GM21529 (cell line): Measurements from ENCODE around the gene PDIA3.
"Not testable (repeated sequence)": the region's sequence is repeated elsewhere in the genome, so short reads cannot be mapped to it uniquely, and the experiment has no call there.

Experiments
- ATAC-seq: cut with Tn5 transposase; IDR thresholded peaks from one replicate; pipeline ENCODE4 v1.9.1; 2021; ENCODE audit not compliant: unreplicated experiment

Gene PDIA3

DNA sequence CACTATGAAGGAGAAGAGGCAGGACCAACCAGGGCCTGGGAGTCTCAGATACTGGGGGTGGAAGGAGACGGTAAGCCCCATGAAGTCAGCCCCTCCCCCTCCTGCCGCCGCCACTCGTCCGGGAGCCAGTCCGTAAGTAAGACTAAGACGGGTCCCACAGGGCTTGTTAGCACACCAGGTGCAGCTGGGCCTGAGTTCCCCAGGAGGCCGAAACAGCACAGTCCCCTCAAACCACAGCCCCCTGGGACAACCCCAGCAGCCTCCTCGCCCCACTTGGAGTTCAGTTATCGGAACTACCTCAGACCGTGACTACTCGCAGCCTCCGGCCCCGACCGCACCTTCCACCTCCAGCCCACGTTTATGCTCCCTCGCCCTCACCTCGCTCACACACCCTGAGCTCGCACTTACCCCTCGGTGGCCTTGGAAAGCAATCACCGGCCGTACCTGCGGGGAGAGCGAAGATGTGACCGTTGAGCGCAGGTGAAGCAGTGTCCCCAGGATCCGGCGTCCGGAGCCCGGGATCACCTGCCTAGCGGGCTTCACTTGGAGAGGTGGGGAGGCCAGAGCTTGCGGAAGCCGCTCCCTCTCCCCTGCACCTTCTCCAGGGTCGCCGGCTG lies 30.0 kb downstream of the PDIA3 start:
- ATAC-seq, result peak; percentile 68

DNA sequence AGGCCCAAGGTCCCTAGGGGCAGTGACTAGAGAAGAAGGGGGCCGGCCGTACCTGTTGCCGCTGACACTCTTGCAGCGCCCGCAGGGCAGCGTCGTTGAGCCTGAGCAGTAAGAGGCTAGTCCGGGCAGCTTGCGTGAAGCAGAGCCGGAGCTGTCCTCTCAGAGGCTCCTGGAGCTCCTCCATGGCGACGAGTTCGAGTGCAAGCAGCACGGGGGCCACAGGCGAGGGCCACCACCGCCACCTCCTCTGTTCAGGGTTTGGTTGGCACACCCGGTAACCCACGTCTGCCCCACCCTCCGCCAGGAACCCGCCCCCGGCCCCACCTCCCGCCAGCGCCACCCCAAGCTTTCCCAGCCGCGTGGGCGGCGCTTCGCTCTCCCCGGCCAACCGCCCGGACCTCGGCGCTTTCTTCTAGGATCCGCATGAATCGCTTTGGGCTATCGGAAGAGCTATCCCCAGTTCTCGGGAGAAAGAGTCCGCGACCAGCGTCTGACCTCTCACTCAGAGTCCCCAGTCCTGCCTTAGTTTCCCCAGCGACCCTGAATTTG lies 30.6 kb downstream of the PDIA3 start, which contains the start of gene ELL3:
Gene ELL3 (minus strand): TSS at position 249 of the 549 bp plus-strand sequence. CDS start 65 bp downstream, at position 184.
- ATAC-seq, result peak; percentile 32

DNA sequence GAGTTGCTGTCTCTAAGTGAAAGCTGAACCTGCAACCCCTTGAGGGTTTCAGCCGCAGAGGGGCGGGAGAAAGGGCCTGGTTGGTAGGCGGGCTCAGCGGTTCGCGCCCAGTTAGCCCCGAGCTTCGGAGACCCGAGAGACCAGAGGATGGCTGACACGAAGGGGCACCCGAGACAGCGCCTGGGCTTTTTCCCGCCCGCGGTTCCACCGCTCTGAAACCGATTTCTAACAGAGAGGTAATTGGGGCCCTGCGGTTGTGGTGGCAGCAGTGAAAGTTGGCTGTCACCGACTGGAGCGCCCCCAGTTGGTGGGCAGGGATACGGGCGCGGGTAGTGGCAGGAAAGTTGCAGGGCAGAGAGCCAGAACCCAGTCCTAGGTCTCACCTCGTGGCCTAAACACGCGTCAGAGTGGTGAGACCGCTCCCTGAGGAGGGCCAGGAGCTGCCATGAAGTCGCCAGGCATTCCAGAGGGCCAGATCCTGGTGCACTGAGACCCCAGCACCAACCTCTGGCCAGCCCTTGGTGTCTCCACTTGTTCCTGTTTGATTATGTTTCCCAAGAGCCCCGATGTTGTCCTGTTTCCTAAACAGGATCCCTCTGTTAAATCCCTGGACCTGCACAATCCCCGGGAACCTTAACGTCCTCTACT lies 31.2 kb downstream of the PDIA3 start:
- peak; percentile 54 for ATAC-seq

DNA sequence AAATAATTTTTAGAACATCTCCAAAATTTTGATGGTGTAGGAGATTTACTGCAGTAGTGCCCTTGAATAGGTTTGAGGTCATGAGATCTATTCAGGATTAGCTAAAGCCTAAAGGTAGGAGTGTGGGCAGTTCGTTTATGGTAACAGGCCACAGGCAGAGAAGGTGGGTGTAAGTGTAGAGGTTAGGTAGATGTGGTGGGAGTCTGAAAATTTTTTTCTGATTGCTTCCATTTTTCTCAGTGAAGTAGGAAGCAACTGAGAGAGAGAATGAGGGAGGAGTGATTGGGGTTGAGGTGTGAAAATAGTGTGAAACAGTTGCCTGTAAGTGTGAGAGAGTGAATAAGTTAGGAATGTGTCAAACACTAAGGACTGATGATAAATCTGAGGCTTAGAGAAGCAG lies 32.8 kb downstream of the PDIA3 start:
- no peak for ATAC-seq

DNA sequence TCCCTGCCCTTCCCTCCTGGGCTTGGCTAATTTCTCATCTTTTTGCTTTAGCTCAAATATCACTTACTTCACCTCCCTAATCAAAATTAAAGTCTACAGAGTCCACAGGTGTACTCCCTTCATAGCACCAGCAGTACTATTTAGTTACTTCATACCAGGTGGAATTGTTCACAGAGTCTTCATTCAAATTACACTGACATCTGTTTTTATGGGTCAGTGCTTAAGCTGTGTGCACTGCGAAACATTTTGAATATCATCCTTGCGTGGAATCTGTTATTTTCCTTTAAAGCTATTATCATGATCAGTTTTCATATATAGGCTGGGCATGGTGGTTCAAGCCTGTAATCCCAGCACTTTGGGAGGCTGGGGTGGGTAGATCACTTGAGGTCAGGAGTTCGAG lies 43.2 kb downstream of the PDIA3 start:
- no peak for ATAC-seq

DNA sequence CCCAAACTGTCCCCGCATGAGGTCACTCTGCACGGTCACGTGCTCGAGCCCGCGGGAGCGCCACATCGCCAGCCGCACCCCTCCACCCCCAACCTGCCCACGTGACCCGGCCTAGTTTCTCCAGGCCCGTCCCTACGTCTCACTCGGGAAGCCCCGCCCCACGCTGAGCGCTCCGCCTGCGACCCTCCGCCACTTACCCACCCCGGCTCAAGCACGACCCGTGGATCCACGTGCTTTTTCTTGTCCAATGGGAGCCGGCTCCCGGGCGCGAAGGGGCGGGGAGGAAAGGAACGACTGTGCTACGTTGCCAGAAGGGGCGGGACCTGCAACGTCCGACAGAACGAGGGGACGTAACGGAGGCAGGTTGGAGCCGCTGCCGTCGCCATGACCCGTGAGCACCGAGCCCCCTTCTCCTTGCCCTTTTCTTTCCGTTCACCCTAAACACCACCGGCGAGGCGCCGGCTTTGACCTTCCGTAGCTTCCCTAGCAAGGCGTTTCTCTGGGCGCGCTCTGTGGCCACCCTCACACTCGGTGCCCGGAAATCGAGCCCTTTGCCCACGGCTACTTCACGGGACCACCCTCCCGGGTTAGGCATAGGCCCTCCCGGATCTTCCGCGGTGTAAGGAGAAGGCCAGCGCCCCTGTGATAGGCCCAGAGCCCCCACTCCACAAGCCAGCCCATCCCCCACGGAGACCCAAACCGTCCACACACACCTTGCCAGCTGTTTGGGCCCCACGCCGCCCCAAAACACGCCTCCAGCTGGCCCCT lies 45.9 kb downstream of the PDIA3 start, which contains the start of gene SERF2:
Gene SERF2 (plus strand): TSS at position 328 of the 768 bp plus-strand sequence. CDS start 57 bp downstream, at position 385.
- ATAC-seq, result peak; percentile 84

DNA sequence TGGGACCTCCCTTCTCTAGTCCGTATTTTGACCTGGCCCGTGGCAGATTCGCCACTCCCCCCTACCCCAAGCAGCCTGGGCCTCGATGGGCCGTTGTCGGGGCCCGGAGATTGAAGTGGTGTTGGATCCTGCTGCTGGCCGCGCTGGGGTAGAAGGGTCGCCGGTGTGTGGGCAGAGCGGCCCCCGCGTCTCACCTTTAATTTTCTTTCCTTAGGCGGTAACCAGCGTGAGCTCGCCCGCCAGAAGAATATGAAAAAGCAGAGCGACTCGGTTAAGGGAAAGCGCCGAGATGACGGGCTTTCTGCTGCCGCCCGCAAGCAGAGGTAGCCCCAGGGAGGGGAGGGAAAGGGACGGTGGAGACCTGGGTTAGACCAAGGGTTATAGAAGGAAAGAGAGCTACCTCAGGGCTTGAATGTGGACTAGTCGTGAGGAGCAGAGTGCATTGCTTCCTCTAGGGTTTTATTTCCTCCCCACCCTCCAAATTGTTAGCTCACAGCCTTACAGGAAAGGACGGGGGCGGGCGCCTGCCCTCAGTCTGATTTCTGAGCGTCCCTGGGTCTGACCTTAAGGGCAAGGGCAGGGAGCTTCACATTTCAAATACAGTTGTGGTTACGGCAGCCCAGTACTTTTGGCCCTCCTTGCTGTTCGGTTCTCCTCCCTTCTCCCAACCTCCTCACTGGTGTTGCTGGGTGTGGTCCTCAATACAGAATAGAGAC lies 46.7 kb downstream of the PDIA3 start:
- no peak for ATAC-seq

DNA sequence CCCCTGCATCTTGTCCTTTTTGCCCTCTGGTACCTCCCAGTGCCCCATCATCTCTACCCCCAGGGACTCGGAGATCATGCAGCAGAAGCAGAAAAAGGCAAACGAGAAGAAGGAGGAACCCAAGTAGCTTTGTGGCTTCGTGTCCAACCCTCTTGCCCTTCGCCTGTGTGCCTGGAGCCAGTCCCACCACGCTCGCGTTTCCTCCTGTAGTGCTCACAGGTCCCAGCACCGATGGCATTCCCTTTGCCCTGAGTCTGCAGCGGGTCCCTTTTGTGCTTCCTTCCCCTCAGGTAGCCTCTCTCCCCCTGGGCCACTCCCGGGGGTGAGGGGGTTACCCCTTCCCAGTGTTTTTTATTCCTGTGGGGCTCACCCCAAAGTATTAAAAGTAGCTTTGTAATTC lies 47.4 kb downstream of the PDIA3 start:
- no peak for ATAC-seq

DNA sequence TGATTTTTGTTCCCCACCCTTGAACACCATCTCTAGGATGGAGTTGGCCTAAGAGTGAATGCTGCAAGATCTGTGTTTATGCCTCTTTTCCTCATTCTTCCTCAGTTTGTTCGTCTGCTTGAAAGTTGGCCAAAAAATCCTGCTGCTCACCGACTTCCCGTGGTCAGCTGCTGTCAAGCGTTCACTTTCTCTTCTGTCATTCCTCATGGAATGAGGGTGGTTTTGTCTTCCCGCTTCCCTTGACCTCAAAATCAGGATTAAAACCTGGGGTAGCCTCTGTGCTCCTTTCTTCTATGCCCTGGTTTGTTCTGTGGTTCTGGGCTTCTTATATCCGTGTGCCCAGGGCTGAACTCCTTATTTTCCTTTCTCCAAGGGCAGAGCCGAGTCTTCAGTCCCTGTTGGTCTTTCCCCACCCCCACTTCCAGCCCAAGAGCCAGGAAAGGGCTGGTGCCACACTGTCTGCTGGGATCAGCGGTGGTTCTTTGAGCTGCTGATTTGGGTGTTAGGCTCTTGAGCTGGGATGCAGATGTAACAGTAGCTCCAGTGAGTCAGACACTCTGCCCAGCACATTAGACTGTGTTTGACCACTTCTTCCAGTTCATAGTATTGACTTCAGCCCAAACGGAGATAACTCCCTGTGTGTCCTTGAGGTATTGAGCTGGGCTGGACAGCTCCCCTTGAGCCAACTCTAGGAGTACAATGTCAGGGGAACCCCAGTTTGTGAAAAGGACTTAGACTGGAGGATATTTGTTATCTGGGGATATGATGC lies 48.2 kb downstream of the PDIA3 start:
- ATAC-seq, result no peak

DNA sequence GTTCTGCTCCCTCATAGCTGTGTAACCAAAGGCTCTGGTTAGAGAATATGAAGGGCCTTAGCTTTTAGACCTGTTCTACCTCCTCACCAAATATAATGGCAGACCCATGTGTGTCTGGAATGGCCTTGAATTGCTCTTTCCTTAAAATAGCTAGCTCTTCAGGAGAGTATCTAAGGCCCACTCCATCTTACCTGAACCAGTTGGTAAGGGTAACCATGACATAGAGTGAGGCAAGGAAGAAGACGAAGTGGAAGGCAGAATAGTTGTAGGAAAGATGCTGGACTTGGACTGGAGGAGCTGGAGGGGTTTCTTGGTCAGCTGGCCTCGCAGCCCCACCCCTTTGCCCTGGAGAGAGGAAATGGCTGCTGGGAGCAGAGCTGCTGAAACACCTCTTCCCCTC lies 49.0 kb downstream of the PDIA3 start:
- no peak for ATAC-seq

DNA sequence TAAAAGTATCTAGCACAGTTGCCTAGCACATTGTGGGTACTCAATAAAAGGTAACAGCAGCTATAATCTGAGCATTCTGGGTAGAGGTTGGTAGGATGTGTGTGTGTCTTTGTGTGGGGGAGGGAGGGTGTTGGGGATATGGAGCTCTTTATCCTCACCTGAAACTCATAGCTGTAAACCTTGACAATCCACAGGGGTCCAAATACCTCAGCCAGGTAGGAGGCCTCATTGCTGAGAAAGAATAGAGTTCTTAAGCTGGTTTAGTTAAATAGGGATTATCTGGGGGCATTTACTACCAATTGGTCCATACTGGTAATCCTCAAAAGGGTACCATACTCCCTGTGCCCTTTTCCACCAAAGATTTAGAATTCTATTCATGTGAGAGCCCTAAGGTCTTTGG lies 49.8 kb downstream of the PDIA3 start:
- ATAC-seq, result no peak

DNA sequence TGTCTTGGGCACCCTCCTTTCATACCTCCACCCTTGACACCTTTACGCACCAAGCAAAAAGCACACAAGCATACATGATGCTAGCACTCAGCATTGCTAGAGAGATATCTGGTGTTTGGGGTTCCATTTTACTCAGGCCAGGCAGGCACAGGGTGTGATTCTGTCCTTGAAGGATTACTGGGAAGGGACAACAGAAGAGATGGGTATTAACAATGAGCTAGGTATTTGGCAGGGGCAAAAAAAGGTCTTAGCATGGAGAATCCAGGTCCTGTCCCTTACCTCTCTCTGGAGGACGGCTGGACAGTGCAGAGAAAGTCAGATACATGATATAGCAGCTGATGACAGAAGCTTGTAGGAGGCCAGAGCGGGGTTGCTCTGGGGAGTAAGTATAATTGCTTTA lies 50.3 kb downstream of the PDIA3 start:
- no peak for ATAC-seq

DNA sequence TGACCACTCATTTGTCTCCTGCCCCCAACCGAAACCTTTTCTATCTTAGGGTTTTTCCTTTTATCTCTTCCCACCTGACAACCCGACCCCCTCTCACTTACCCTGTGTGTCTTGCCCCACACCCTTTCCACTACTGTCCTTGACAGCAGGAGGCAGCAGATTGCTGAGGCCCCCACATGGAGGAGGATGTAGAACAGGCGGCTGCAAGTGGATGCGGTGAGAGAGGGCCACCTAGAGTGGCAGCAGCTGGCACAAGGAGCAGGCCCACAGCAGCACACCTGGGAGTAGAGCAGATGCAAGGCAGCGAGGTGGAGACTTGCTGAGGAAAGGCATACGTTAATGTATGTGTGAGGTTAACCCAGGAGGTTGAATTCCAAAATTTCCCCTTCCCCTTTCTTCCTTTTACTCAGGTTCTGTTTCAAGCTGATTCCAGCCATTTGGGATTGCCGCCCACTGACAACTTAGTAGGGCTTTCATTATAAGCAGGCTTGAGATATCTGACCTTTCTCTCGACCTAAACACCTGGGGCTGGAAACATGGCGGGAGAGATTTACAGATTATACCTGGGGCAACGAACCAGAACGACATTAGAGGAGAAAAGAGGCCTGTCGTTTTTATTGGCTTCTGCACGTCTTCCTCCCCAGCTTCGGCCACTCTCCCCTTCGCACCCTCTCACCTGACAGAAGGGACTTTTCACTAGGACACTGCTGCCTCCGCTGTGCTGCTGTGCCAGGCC lies 53.1 kb downstream of the PDIA3 start:
- ATAC-seq, result no peak

DNA sequence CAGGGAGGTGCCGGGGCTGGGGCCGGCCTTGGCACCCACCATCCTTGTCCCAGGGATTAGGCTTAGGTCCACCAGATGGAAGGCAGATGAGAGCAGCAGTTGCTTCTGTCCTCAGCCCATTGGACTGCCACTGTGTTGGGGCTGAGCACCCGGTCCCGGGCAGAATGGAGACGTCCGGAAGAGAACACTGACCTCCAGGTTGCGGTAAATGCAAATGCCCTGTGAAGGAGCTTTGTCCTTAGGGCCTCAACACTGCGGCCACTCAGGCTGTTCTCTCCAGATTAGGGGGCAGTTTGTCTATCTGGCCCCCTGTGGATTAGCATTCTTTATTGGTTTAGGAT lies 53.7 kb downstream of the PDIA3 start, which contains the start of gene SERINC4:
Gene SERINC4 (minus strand): TSS at position 276 of the 341 bp plus-strand sequence. CDS start 234 bp downstream, at position 42.
- no peak for ATAC-seq

DNA sequence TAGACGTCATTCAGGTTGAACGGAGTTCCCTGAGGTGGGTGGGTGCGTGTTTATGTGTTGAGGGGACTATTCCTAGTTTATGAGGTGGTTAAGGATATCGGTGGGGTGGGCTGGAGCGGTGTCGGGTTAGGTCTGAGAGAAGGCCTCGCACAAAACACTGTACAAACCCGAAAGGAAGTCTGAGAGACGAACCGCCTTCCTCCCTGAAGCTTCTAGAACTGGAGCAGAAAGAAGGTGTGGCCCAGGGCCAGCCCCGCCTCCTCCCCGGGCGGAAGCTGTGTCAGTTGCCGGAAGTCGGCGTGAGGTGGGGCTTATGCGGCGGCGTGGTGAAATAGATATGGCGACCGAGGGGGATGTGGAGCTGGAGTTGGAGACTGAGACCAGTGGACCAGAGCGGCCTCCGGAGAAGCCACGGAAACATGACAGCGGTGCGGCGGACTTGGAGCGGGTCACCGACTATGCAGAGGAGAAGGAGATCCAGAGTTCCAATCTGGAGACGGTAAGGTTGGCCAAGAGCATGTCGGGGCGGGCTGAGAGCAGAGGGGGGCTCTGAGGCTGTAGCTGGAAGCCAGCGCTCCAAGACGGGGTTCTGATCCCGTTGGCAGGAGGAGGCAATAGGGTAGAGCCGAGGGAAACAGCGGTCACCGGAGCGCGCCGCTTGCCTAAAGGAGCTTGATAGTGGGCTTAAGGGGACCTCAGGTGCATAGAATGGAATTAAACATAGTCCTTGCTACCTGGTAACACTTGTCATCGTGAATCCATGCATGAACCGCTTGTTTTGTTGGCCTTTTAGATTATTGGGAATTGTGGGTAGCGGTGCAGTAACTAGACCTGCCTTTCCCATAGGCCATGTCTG lies 54.3 kb downstream of the PDIA3 start, which contains the start of gene HYPK:
Gene HYPK (plus strand): TSS at position 314 of the 856 bp plus-strand sequence. CDS start 24 bp downstream, at position 338.
- peak; percentile 80 for ATAC-seq

DNA sequence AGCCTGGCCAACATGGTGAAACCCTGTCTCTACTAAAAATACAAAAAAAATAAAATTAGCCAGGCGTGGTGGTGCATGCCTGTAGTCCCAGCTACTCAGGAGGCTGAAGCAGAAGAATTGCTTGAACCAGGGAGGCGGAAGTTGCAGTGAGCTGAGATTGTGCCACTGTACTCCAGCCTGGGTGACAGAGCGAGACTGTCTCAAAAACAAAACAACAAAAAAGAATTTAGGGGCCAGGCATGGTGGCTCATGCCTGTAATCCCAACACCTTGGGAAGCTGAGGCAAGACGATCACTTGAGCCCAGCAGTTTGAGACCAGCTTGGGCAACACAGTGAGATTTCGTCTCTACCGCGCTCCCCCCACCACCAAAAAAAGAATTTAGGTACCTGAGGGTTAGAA lies 56.4 kb downstream of the PDIA3 start:
- not testable (repeated sequence) for ATAC-seq

DNA sequence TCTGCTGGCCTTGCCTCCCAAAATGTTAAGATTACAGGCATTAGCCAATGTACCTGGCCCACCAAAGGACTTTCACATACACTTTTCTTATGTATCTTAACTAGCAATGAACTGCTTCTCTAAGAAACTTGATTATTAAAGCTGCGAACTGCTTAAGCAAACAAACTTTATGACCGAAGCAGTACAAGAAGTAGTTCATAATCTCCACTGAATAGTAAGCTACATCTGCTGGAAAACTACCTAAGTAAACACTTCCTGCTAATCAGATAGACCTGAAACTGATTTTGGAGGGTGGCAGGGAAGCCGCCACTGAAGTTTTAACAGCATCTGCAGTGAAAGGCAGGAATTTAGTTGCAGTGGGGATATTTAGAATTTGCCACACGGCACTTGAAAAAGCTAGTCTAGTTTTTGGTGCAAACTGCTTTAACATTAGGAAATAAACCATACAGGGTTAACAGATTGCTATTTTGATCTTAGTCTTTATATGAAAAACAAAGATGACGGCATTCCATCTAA lies 62.3 kb downstream of the PDIA3 start:
- ATAC-seq, result no peak

DNA sequence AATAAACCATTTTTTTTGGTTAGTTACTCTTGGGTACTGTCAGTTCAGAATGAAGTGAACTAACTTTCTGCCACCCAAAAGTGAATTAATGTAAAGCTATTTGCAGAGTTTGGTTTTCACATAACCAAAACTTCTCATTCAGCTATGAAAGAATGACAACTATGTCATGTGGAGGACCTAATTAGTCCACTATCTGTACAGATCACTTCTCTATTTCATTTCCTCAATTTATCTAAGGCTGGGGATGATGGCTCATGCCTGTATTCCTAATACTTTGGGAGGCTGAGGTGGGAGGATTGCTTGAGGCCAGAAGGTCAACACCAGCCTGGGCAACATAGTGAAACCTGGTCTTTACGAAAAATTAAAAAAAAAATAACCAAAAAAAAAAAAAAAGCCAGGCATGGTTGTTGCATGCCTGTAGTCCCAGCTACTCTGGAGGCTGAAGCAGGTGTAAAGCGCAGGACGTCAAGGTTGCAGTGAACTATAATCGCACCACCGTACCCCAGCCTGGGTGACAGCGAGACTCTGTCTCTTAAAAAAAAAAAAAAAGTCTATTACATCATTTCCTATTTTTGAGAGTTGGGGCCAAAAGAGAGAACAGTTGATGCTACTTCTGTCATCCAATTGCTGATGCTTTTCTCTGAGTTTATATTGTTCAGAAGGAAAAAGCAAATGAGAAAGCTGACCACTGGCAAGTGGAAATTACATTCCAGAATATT lies 62.9 kb downstream of the PDIA3 start:
- peak; percentile 77 for ATAC-seq
